Glutamatergic neuron (in vitro differentiated cells): Measurements from ENCODE around the gene TTC1. TPM values are rescaled to one million over a fixed set of nuclear protein-coding genes. Genes with fewer than 3 reads are reported as not detected.

Source experiments
- DNase-seq: peaks from one replicate; pipeline ENCODE4 v3.0.0; 2022
- H3K27ac Mint-ChIP-seq: one replicate; pipeline ENCODE4 v1.8.0; 2020; ENCODE audit warnings: mild to moderate bottlenecking, mixed read lengths, inconsistent platforms; ENCODE audit not compliant: unreplicated experiment
- H3K27me3 Mint-ChIP-seq: one replicate; pipeline ENCODE4 v1.8.0; 2020; ENCODE audit warnings: mild to moderate bottlenecking, moderate library complexity, mixed read lengths, inconsistent platforms; ENCODE audit not compliant: unreplicated experiment
- H3K36me3 Mint-ChIP-seq: one replicate; pipeline ENCODE4 v1.8.0; 2020; ENCODE audit warnings: mild to moderate bottlenecking, mixed read lengths, inconsistent platforms; ENCODE audit not compliant: unreplicated experiment
- H3K4me1 Mint-ChIP-seq: one replicate; pipeline ENCODE4 v1.8.0; 2020; ENCODE audit warnings: mild to moderate bottlenecking, low read depth, mixed read lengths, inconsistent platforms; ENCODE audit not compliant: unreplicated experiment
- H3K4me3 Mint-ChIP-seq: one replicate; pipeline ENCODE4 v1.8.0; 2020; ENCODE audit warnings: mild to moderate bottlenecking, mixed read lengths, inconsistent platforms; ENCODE audit not compliant: unreplicated experiment
- H3K9me3 Mint-ChIP-seq: one replicate; pipeline ENCODE4 v1.8.0; 2020; ENCODE audit warnings: mild to moderate bottlenecking, moderate library complexity, mixed read lengths, inconsistent platforms; ENCODE audit not compliant: unreplicated experiment
- CTCF ChIP-seq: fragments of 200-600 bp; sonication (generic); IDR thresholded peaks from one replicate; pipeline ENCODE4 v1.5.0; 2021; ENCODE audit not compliant: partially characterized antibody, unreplicated experiment
- total RNA-seq: library from RNA; stranded (reverse); fragmentation: NEBNext Ultra II Directional; extraction: Animal tissue kit (Norgen Biotek cat#: 25700); gene quantifications from one replicate; pipeline ENCODE4 v1.2.1, GENCODE V29; 2021; ENCODE audit not compliant: unreplicated experiment

TTC1 gene
- total RNA-seq, 1 donor from 2014 or later = 41.0 TPM

DNA sequence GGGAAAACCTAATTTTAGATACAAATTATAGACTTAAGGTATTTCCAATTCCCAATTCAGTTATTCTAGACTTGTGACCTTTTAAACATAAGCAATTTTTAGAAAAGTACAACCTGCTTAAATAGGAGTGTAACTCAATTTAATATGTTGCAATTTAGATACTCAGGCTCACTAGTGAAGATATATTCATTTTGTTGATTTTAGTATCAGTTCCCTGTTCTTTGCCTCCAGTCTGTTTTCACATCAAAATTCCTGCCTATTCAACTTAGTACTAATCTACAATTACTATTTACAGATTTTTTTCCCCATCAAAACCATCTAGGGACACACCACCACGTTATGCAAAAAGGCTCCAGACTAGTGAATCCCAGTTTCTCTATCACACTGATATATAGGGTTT, 79.9 kb downstream of the TTC1 start:
- no peaks in the 10 kb centered on the region for H3K36me3 Mint-ChIP-seq
- TF ChIP-seq CTCF = no peak
- H3K27ac Mint-ChIP-seq = no peak overlapping the region

GRCh38 chr5:160089531-160089930, 80.6 kb downstream of the TTC1 start:
- peaks cover 32% of the 10 kb centered on the region for H3K4me1 Mint-ChIP-seq
- H3K27me3 Mint-ChIP-seq = peaks cover 5% of the 10 kb centered on the region
- peaks cover 6% of the 10 kb centered on the region for H3K9me3 Mint-ChIP-seq

More for the DNA sequence above, 79.9 kb downstream of the TTC1 start:
- Mint-ChIP-seq H3K27me3 (peaks cover 5% of the 10 kb centered on the region), H3K4me1 (peaks cover 24% of the 10 kb centered on the region), H3K4me3 (no peak overlapping the region), H3K9me3 (peaks cover 6% of the 10 kb centered on the region)
- DNase-seq = no peak

DNA sequence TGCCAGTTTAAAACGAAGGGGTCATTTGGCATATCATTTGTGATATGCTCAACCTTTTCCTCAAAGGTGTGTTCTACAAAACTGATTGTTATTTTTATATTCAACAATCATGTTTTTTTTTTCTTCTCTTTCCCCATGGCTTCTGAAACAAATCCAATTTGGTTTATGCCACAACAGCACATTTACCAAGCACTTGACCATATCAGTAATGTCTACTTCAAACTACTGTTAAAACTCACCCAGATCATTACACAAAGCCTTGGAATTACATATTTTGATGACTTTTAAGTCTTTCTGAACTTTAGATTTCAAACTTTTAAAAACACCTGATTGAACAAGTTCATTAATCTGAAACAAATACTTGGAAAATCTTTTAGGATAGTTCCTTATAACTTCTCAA, 81.1 kb downstream of the TTC1 start:
- H3K4me3 Mint-ChIP-seq = no peak overlapping the region
- no peaks in the 10 kb centered on the region for H3K36me3 Mint-ChIP-seq
- DNase-seq = no peak
- H3K27ac Mint-ChIP-seq = no peak overlapping the region
- H3K4me1 Mint-ChIP-seq = peaks cover 32% of the 10 kb centered on the region
- TF ChIP-seq CTCF = no peak
- H3K9me3 Mint-ChIP-seq = peaks cover 6% of the 10 kb centered on the region
- H3K27me3 Mint-ChIP-seq = peaks cover 5% of the 10 kb centered on the region

More at GRCh38 chr5:160089531-160089930, 80.6 kb downstream of the TTC1 start:
- DNase-seq = no peak
- TF ChIP-seq CTCF = no peak
- H3K36me3 Mint-ChIP-seq = no peaks in the 10 kb centered on the region
- no peak overlapping the region for H3K27ac Mint-ChIP-seq
- no peak overlapping the region for H3K4me3 Mint-ChIP-seq

DNA sequence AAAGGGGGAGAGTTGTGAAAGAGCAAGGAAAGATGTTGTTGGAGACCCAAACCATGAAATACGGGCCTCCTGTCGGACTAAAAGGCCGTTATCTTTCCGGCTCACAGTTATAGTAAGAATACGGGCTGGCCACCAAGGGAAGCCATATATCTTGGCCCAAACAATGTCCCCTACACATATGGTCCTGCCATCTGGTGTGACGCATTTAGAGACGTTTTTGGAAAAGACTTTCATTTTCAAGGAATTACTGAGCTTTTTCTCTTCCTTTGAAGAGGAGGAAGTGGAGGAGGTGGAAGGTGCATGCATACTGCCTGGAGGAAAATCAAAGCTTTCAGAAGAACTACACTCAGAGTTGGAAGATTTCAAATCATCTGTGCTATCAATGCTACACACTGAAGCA, 83.6 kb downstream of the TTC1 start:
- Mint-ChIP-seq H3K4me1 (peaks cover 32% of the 10 kb centered on the region), H3K9me3 (peaks cover 6% of the 10 kb centered on the region), H3K27ac (peak overlapping the region; percentile 79)

More for the DNA sequence above, 83.6 kb downstream of the TTC1 start:
- DNase-seq = no peak
- Mint-ChIP-seq H3K4me3 (peak overlapping the region; percentile 13), H3K27me3 (peaks cover 5% of the 10 kb centered on the region), H3K36me3 (no peaks in the 10 kb centered on the region)
- no peak for TF ChIP-seq CTCF
